Esophagus muscularis mucosa (tissue), 4 donors: Measurements from ENCODE around the gene HIVEP1. TPM values are rescaled to one million over a fixed set of nuclear protein-coding genes. Genes with fewer than 3 reads are reported as not detected.

Experiments
- DNase-seq: peaks from one replicate; pipeline ENCODE4 v3.0.0-alpha.2; 2017; ENCODE audit errors: extremely low spot score
- H3K27ac ChIP-seq, 4 donors: fragments of 200-600 bp; sonication (generic); replicated peaks in 1 of 4; 1 replicate in 3 of 4; 2 replicates in 1 of 4; pipeline ENCODE4 v1.5.1; 2016 to 2019; ENCODE audit warnings: mild to moderate bottlenecking in 1 of 4
- H3K27me3 ChIP-seq, 4 donors: fragments of 200-600 bp; sonication (generic); one replicate each; pipeline versions ENCODE4 v1.5.1 to v1.6.0; 2016 to 2019
- H3K36me3 ChIP-seq, 4 donors: fragments of 200-600 bp; sonication (generic); one replicate each; pipeline ENCODE4 v1.5.1; 2016 to 2019
- H3K4me1 ChIP-seq, 4 donors: fragments of 200-600 bp; sonication (generic); one replicate each; pipeline ENCODE4 v1.5.1; 2016 to 2019
- H3K4me3 ChIP-seq, 4 donors: fragments of 200-600 bp; sonication (generic); 1 replicate in 2 of 4; 2 replicates in 2 of 4; pipeline ENCODE4 v1.5.1; 2016 to 2019; ENCODE audit warnings: mild to moderate bottlenecking in 4 of 4, moderate library complexity in 1 of 4
- H3K9me3 ChIP-seq, 4 donors: fragments of 200-600 bp; sonication (generic); 1 replicate in 3 of 4; 2 replicates in 1 of 4; pipeline ENCODE4 v1.5.1; 2016 to 2019
- EP300 ChIP-seq: sonication (generic); formaldehyde crosslinking; IDR thresholded peaks from one replicate; pipeline ENCODE4 v1.6.1; 2017; ENCODE audit warnings: antibody characterized with exemption
- POLR2A ChIP-seq: fragments of 450-650 bp; IDR thresholded peaks from one replicate; pipeline ENCODE4 v1.6.1; 2017; ENCODE audit warnings: antibody characterized with exemption, moderate library complexity, mild to moderate bottlenecking, low read depth
- POLR2AphosphoS5 ChIP-seq, 2 donors: sonication (generic); formaldehyde crosslinking; IDR thresholded peaks; one replicate each; pipeline ENCODE4 v1.6.1; 2017; ENCODE audit warnings: antibody characterized with exemption in 2 of 2
- WGBS: methylation state at CpG from one replicate; pipeline ENCODE4 v1.1.5; 2018; 5-methylcytosine and 5-hydroxymethylcytosine counted together
- intact Hi-C: fragments of 100-400 bp; cut with DNase I; formaldehyde crosslinking; loops from one replicate; pipeline ENCODE4 v1.15.1; 2023
- total RNA-seq, 4 donors: library from RNA; depleted of rRNA; stranded (reverse); fragments of >200 nt; gene quantifications; one replicate each; pipeline versions ENCODE4 v1.1.0 to v1.2.1, GENCODE V29; 2016
- TF ChIP-seq, protein P1 (sequence below), 3 experiments: fragments of 200-600 bp in 2 of 3; fragments of 450-650 bp in 1 of 3; sonication (generic) in 2 of 3; IDR thresholded peaks; one replicate each; pipeline ENCODE4 v1.5.1; 2017 to 2019; ENCODE audit warnings: antibody characterized with exemption in 3 of 3, mild to moderate bottlenecking in 2 of 3, moderate library complexity in 1 of 3

HIVEP1 gene
- total RNA-seq, 4 donors from 2014 or later: 16.2 to 28.3 (median 25.1) TPM

DNA sequence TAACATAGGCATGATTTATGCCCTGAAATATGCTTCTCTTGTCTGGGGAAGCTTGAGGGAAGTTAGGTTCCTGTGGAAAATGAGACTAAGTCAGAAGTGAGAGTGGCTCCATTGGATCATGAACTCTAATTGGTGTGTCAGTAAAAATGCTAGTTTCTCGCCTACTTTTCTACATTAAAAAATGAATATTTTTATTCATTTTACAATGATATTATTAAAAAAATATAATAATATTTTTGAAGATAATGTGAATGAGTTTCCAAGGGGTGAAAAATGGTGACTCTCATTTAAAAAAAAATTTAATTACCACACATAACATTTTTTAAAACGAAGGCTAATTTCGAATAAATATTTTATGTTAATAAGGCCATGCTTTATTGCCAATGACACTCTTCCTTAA lies 84.2 kb downstream of the HIVEP1 start:
- no peak for TF ChIP-seq POLR2A
- TF ChIP-seq, protein P1, sequence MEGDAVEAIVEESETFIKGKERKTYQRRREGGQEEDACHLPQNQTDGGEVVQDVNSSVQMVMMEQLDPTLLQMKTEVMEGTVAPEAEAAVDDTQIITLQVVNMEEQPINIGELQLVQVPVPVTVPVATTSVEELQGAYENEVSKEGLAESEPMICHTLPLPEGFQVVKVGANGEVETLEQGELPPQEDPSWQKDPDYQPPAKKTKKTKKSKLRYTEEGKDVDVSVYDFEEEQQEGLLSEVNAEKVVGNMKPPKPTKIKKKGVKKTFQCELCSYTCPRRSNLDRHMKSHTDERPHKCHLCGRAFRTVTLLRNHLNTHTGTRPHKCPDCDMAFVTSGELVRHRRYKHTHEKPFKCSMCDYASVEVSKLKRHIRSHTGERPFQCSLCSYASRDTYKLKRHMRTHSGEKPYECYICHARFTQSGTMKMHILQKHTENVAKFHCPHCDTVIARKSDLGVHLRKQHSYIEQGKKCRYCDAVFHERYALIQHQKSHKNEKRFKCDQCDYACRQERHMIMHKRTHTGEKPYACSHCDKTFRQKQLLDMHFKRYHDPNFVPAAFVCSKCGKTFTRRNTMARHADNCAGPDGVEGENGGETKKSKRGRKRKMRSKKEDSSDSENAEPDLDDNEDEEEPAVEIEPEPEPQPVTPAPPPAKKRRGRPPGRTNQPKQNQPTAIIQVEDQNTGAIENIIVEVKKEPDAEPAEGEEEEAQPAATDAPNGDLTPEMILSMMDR (IDR thresholded peaks at IDR 0.05): no peak
- no peak for TF ChIP-seq EP300
- intact Hi-C loops: no loop called here
- DNase-seq: no peak
- no peaks in the 10 kb centered on the region for H3K4me1 ChIP-seq
- no peaks in the 10 kb centered on the region for H3K27me3 ChIP-seq
- no peaks in the 10 kb centered on the region for H3K36me3 ChIP-seq
- 98% methylated on average over 3 of the region's 3 CpGs for WGBS
- H3K9me3 ChIP-seq: no peaks in the 10 kb centered on the region
- H3K4me3 ChIP-seq: no peak overlapping the region
- H3K27ac ChIP-seq: no peak overlapping the region

DNA sequence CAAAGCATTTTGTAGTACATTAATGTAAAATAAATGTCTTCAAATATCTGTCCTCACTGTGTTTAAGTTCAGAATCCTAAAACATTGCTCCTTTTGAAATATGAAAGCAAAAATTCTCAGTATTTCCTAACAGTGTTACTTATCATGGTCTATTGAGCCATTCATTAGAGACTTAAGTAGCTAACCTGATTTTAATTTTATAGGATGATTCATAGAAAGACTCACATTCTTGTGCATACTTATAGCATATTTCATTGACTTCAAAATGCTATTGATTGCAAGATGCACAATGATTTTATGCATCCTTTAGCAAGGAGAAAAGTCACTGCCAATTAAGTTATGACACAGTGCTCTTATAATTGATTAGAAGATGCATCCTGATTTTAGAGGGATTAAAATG lies 85.7 kb downstream of the HIVEP1 start:
- H3K27ac ChIP-seq: no peak overlapping the region
- H3K4me1 ChIP-seq: no peaks in the 10 kb centered on the region
- H3K4me3 ChIP-seq: no peak overlapping the region
- no peak for TF ChIP-seq POLR2AphosphoS5 (IDR thresholded peaks at IDR 0.05)
- TF ChIP-seq POLR2A: no peak
- intact Hi-C loops: no loop called here
- no peaks in the 10 kb centered on the region for H3K9me3 ChIP-seq
- H3K27me3 ChIP-seq: no peaks in the 10 kb centered on the region
- no peaks in the 10 kb centered on the region for H3K36me3 ChIP-seq
- DNase-seq: no peak

DNA sequence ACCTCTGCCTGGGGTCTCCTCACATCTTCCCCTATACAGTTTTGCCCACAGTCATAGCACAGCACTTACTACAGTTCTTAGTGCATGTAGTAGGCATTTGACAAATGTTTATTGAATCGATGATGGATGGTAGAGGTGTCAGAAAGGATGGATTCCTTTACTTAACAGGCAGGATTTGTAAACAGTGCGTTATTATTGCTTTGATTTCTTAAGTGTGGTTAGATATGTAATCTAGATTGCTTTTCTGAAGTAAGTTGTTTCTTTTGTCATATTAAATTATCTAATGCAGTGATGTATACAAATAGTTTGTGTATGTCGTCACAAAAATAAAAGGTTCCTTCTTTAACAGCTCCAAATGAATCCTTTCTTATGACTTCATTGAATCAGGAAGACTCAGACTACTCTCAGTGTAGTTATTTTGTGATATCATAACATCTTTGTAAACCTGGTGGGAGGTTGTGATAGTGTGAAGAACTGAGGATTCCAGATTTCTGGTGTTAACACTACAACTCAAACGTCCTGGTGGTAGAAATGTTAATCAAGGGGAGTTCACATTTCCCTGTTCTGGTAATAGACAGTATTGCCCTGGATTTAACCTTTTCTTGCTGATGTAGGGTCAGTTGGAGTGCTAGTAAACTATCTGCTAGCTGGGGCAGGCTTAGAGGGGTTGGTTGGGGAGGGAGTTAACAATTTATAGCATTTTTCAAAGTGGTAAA lies 87.7 kb downstream of the HIVEP1 start:
- no peak for DNase-seq
- intact Hi-C loops: no loop called here
- H3K9me3 ChIP-seq: no peaks in the 10 kb centered on the region
- H3K27ac ChIP-seq: no peak overlapping the region
- H3K4me1 ChIP-seq: no peaks in the 10 kb centered on the region
- TF ChIP-seq EP300: no peak
- no peak for TF ChIP-seq POLR2A
- TF ChIP-seq, protein P1 (IDR thresholded peaks at IDR 0.05): no peak
- TF ChIP-seq POLR2AphosphoS5 (IDR thresholded peaks at IDR 0.05): no peak
- no peak overlapping the region for H3K4me3 ChIP-seq
- no peaks in the 10 kb centered on the region for H3K36me3 ChIP-seq
- H3K27me3 ChIP-seq: no peaks in the 10 kb centered on the region
- 70% methylated on average over 4 of the region's 4 CpGs for WGBS

DNA sequence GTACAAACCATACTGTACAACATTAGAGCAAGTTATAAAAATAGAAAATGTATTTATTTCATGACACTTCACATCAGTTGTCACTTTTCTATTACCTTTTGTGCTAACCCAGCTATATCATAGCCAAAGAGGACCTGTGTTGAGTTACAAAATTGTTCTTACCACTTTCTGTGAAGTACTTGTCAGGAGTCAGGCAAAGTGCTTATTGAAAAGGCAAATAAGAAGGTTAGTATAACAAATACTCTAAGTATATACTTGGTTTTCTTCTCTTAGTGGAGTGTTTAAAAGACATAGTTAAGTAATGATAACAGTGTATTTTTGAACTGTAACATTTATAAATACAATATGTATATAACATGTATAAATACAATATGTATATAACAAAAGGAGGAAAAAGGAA lies 88.9 kb downstream of the HIVEP1 start:
- intact Hi-C loops: no loop called here
- Histone ChIP-seq H3K36me3 (no peaks in the 10 kb centered on the region), H3K27ac (no peak overlapping the region), H3K9me3 (no peaks in the 10 kb centered on the region), H3K4me1 (no peaks in the 10 kb centered on the region), H3K27me3 (no peaks in the 10 kb centered on the region), H3K4me3 (no peak overlapping the region)
- no peak for DNase-seq
- TF ChIP-seq EP300 (no peak), POLR2AphosphoS5 (IDR thresholded peaks at IDR 0.05) (no peak), POLR2A (no peak)
- TF ChIP-seq, protein P1 (IDR thresholded peaks at IDR 0.05): no peak

DNA sequence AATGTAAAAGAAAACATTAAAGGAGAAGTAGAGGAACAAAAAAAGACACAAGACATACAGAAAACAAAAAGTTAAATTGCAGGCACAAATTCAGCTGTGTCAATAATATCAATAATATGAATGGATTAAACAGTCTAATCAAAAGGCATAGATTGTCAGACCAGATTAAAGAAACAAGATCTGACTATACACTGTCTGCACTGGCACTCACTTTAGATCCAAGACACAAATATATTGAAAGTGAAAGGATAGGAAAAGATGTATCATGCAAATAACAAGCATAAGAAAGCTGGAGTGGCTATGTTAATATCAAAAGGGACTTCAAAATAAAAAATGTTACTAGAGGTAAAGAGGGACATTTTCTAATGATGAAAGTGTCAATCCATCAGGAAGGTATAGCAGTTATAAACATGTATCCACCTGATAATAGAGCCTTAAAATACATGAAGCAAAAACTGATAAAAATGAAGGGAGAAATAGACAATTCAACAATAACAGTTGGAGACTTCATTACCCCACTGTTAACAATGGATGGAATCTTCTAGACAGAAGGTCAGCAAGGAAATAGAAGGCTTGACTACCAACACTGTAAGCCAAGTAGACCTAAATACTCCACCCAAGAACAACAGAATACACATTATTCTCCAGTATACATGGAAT lies 89.7 kb downstream of the HIVEP1 start:
- H3K27me3 ChIP-seq: no peaks in the 10 kb centered on the region
- DNase-seq: no peak
- no peaks in the 10 kb centered on the region for H3K9me3 ChIP-seq
- TF ChIP-seq POLR2A (no peak), EP300 (no peak), POLR2AphosphoS5 (IDR thresholded peaks at IDR 0.05) (no peak)
- TF ChIP-seq, protein P1 (IDR thresholded peaks at IDR 0.05): no peak
- H3K4me1 ChIP-seq: no peaks in the 10 kb centered on the region
- intact Hi-C loops: no loop called here
- no peak overlapping the region for H3K4me3 ChIP-seq
- H3K27ac ChIP-seq: no peak overlapping the region
- no peaks in the 10 kb centered on the region for H3K36me3 ChIP-seq
